B cell (primary cell): ENCODE results near the gene PICK1. TPM values are rescaled to one million over a fixed set of nuclear protein-coding genes. Genes with fewer than 3 reads are reported as not detected.

Experiments used
- ATAC-seq: fragments of 200-7000 bp; cut with Tn5 transposase; one replicate; pipeline ENCODE4 v1.10.0; 2021; ENCODE audit warnings: low read depth, mild to moderate bottlenecking, moderate number of reproducible peaks, moderate library complexity
- CTCF ChIA-PET: fragments of 350-600 bp; sonication (Branson Sonifier 250); formaldehyde crosslinking; loops from one replicate; lab custom pipeline; 2021; ENCODE audit warnings: antibody characterized with exemption, inconsistent platforms; lab: Charles Lee
- POLR2A ChIA-PET: fragments of 350-600 bp; sonication (Branson Sonifier 250); formaldehyde crosslinking; loops from one replicate; lab custom pipeline; 2021; ENCODE audit warnings: antibody characterized with exemption; lab: Charles Lee
- DNase-seq: peaks from one replicate; pipeline ENCODE4 v3.0.0; 2013
- H2AFZ ChIP-seq: 2 replicates; pipeline ENCODE4 v1.6.1; 2012; ENCODE audit warnings: mild to moderate bottlenecking, low read depth, low read length; ENCODE audit not compliant: insufficient read depth, poor library complexity, severe bottlenecking
- H3K27ac ChIP-seq, 2 donors: 1 replicate in 1 of 2; 2 replicates in 1 of 2; pipeline ENCODE4 v1.5.1; 2012 to 2013; ENCODE audit warnings: low read length in 2 of 2, mild to moderate bottlenecking in 2 of 2, moderate library complexity in 1 of 2
- H3K27me3 ChIP-seq, 4 experiments: fragments of 200-600 bp in 1 of 4; sonication (generic) in 1 of 4; replicated peaks in 1 of 4; 1 replicate in 2 of 4; 2 replicates in 2 of 4; pipeline versions ENCODE4 v1.6.1 to v1.7.0; 2013 to 2016; ENCODE audit warnings: low read length in 3 of 4, mild to moderate bottlenecking in 2 of 4, mixed read lengths in 1 of 4, moderate library complexity in 1 of 4; ENCODE audit not compliant: insufficient read depth in 4 of 4, control insufficient read depth in 3 of 4; ENCODE audit errors: control extremely low read depth in 1 of 4
- H3K36me3 ChIP-seq, 2 experiments: replicated peaks in 1 of 2; 1 replicate in 1 of 2; 2 replicates in 1 of 2; pipeline versions ENCODE4 v1.6.1 to v1.7.1; 2013; ENCODE audit warnings: low read length in 1 of 2; ENCODE audit not compliant: insufficient read depth in 2 of 2, control insufficient read depth in 1 of 2; ENCODE audit errors: control extremely low read depth in 1 of 2, extremely low read depth in 1 of 2
- H3K4me1 ChIP-seq, 2 donors: fragments of 200-600 bp in 1 of 2; sonication (generic) in 1 of 2; 1 replicate in 1 of 2; 2 replicates in 1 of 2; pipeline versions ENCODE4 v1.5.1 to v1.6.1; 2013 to 2017; ENCODE audit warnings: low read length in 2 of 2; ENCODE audit not compliant: control insufficient read depth in 2 of 2, insufficient read depth in 2 of 2
- H3K4me2 ChIP-seq: replicated peaks from 2 replicates; pipeline ENCODE3; 2012; ENCODE audit warnings: mild to moderate bottlenecking, low read depth, low read length; ENCODE audit not compliant: poor library complexity, severe bottlenecking
- H3K4me3 ChIP-seq, 5 experiments: fragments of 200-600 bp in 1 of 5; sonication (generic) in 1 of 5; 1 replicate in 3 of 5; 2 replicates in 2 of 5; pipeline versions ENCODE4 v1.5.1 to v1.7.0; 2011 to 2016; ENCODE audit warnings: low read length in 4 of 5, mild to moderate bottlenecking in 4 of 5, low read depth in 2 of 5, control low read depth in 1 of 5, moderate library complexity in 1 of 5; ENCODE audit not compliant: insufficient read depth in 1 of 5; ENCODE audit errors: control extremely low read depth in 1 of 5, extremely low read depth in 1 of 5
- H3K79me2 ChIP-seq: fragments of 200-600 bp; sonication (generic); one replicate; pipeline ENCODE4 v1.6.0; 2016; ENCODE audit warnings: low read length; ENCODE audit not compliant: control insufficient read depth, insufficient read depth
- H3K9ac ChIP-seq: fragments of 200-600 bp; sonication (generic); 2 replicates; pipeline ENCODE4 v1.6.1; 2017; ENCODE audit warnings: mild to moderate bottlenecking, low read length, moderate library complexity
- H3K9me3 ChIP-seq, 3 donors: one replicate each; pipeline versions ENCODE4 v1.6.1 to v1.7.1; 2013; ENCODE audit warnings: low read length in 2 of 3; ENCODE audit not compliant: control insufficient read depth in 2 of 3, insufficient read depth in 1 of 3; ENCODE audit errors: control extremely low read depth in 1 of 3
- H4K20me1 ChIP-seq: 2 replicates; pipeline ENCODE4 v1.6.0; 2012; ENCODE audit warnings: mild to moderate bottlenecking, low read length; ENCODE audit not compliant: insufficient read depth, control insufficient read depth, poor library complexity, severe bottlenecking
- H3K27ac Mint-ChIP-seq: one replicate; pipeline ENCODE4 v1.8.0; 2021; ENCODE audit warnings: mixed read lengths
- H3K27me3 Mint-ChIP-seq: one replicate; pipeline ENCODE4 v1.8.0; 2021; ENCODE audit warnings: mixed read lengths
- H3K4me1 Mint-ChIP-seq: one replicate; pipeline ENCODE4 v1.8.0; 2021; ENCODE audit warnings: mixed read lengths
- H3K4me3 Mint-ChIP-seq: one replicate; pipeline ENCODE4 v1.8.0; 2021; ENCODE audit warnings: mixed read lengths
- H3K9me3 Mint-ChIP-seq: one replicate; pipeline ENCODE4 v1.8.0; 2022; ENCODE audit warnings: mixed read lengths; ENCODE audit not compliant: insufficient read depth
- EZH2 ChIP-seq: IDR thresholded peaks from 2 replicates; pipeline ENCODE4 v1.6.1; 2012; ENCODE audit warnings: borderline replicate concordance, low read depth, mild to moderate bottlenecking, moderate library complexity, low read length; ENCODE audit not compliant: insufficient read depth, poor library complexity, severe bottlenecking
- WGBS: methylation state at CpG from one replicate; pipeline ENCODE4 v1.1.5; 2013; ENCODE audit warnings: missing lambda C conversion rate; ENCODE audit not compliant: insufficient coverage; 5-methylcytosine and 5-hydroxymethylcytosine counted together
- intact Hi-C: fragments of 100-400 bp; cut with micrococcal nuclease; formaldehyde crosslinking; loops from one replicate; pipeline ENCODE4 v1.10.0; 2022
- polyA plus RNA-seq: library from polyadenylated mRNA; depleted of rRNA; stranded (reverse); fragments of >200 nt; gene quantifications from 2 replicates; pipeline ENCODE4 v1.2.3, GENCODE V29; 2012
- total RNA-seq, 2 donors: library from RNA; stranded (reverse); fragments of 120-200 nt in 1 of 2; gene quantifications; 1 replicate in 1 of 2; 2 replicates in 1 of 2; pipeline versions ENCODE4 v1.2.3 to v1.2.4, GENCODE V29; 2013 to 2022
- TF ChIP-seq, protein P1 (sequence below): fragments of 200-600 bp; IDR thresholded peaks from one replicate; pipeline ENCODE4 v1.8.0; 2022; ENCODE audit warnings: antibody characterized with exemption, mild to moderate bottlenecking

Gene PICK1
- total and polyA plus RNA-seq, 2 donors (not counting 1 experiment from before 2014, with no cell fraction given), result 34.2 to 37.4 TPM

DNA sequence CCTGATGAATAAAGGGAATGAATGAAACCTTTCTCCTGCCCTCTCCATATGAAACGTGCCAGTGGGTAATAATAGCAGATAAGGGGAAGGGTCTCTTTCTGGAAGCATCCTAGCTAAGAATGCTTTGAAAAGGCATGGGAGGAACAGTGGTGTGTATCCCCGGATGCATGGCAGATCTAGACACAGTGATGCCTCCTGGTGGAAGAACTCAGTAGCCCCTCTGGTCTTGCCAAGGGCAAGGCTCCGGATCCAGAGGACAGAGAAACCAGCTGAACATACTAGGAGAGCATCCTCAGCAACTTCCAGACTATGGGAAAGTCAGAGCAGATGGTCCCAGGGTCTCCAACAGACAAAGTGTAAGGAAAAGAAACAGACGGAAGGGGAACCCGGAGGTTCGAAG is 46.9 kb downstream of the PICK1 start:
- TF ChIP-seq, protein P1, sequence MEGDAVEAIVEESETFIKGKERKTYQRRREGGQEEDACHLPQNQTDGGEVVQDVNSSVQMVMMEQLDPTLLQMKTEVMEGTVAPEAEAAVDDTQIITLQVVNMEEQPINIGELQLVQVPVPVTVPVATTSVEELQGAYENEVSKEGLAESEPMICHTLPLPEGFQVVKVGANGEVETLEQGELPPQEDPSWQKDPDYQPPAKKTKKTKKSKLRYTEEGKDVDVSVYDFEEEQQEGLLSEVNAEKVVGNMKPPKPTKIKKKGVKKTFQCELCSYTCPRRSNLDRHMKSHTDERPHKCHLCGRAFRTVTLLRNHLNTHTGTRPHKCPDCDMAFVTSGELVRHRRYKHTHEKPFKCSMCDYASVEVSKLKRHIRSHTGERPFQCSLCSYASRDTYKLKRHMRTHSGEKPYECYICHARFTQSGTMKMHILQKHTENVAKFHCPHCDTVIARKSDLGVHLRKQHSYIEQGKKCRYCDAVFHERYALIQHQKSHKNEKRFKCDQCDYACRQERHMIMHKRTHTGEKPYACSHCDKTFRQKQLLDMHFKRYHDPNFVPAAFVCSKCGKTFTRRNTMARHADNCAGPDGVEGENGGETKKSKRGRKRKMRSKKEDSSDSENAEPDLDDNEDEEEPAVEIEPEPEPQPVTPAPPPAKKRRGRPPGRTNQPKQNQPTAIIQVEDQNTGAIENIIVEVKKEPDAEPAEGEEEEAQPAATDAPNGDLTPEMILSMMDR, result no peak
- TF ChIP-seq EZH2, result no peak
- ATAC-seq, result no peak
- Histone ChIP-seq H3K36me3 (no peaks in the 10 kb centered on the region), H3K27me3 (no peaks in the 10 kb centered on the region), H2AFZ (no peak overlapping the region), H3K79me2 (no peaks in the 10 kb centered on the region), H4K20me1 (no peaks in the 10 kb centered on the region), H3K4me2 (no peak overlapping the region), H3K4me3 (no peak overlapping the region), H3K9ac (no peak overlapping the region), H3K27ac (no peak overlapping the region), H3K4me1 (no peaks in the 10 kb centered on the region), H3K9me3 (no peaks in the 10 kb centered on the region)
- Mint-ChIP-seq H3K4me3 (no peak overlapping the region), H3K27me3 (no peaks in the 10 kb centered on the region), H3K4me1 (no peaks in the 10 kb centered on the region), H3K27ac (no peak overlapping the region), H3K9me3 (no peaks in the 10 kb centered on the region)
- 93% methylated on average over 2 of the region's 6 CpGs for WGBS
- ChIA-PET POLR2A (no interaction called here), CTCF (interaction anchor here (1.2 kb wide), 1 partner anchor 52 kb away, joined by 7 read pairs; no protein-coding TSS in a partner anchor)
- no peak for DNase-seq
- intact Hi-C loops, result no loop called here

DNA sequence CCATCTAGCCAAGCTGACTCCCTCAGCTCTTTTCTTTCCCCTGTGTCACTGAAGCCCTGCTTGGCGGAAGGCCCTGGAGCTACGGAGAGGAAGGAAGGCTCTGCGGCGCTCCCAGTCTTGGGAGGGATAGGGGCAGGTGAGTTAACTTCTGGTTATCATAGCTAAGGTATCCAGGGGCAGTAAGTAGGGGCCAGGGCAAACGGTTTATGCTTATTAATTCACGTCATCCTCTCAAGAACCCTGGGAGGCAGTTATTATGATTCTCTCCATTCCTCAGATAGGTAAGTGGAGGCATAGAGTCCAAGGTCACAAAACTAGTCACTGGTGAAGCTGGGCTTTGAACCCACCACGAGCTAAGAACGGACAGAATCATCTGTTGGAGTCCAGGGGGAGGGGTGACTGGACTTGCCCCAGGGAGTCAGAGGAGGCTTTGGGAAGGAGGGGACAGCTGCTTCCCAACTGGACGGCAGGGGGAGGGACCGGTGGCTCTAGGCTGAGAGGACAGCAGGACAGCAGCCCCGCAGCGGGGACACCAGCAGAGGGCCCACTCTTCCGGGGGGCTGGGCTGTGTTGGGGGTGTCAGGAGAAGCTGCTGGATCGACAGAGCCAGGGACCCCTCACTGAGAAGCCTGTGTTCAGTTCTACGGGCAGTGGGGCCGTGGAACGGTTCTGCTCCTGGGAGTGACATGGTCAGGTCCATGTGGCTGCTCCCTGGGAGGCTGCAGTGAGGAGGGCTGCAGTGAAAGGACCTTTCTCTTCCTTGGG is 49.8 kb downstream of the PICK1 start:
- POLR2A ChIA-PET, result no interaction called here
- CTCF ChIA-PET, result no interaction called here
- no peak overlapping the region for H3K4me2 ChIP-seq
- H3K4me1 ChIP-seq, result no peaks in the 10 kb centered on the region
- no peaks in the 10 kb centered on the region for H3K79me2 ChIP-seq
- no peaks in the 10 kb centered on the region for H3K4me1 Mint-ChIP-seq
- intact Hi-C loops, result no loop called here
- DNase-seq, result no peak
- H3K9me3 Mint-ChIP-seq, result no peaks in the 10 kb centered on the region
- peaks cover 0 to 7% (median 0%) of the 10 kb centered on the region in 3 donors for H3K9me3 ChIP-seq
- no peak for TF ChIP-seq EZH2
- TF ChIP-seq, protein P1, result no peak
- H3K4me3 Mint-ChIP-seq, result no peak overlapping the region
- no peaks in the 10 kb centered on the region for H3K27me3 Mint-ChIP-seq
- no peak for ATAC-seq
- no peaks in the 10 kb centered on the region for H3K27me3 ChIP-seq
- H3K27ac ChIP-seq, result no peak overlapping the region
- no peaks in the 10 kb centered on the region for H4K20me1 ChIP-seq
- no peak overlapping the region for H3K4me3 ChIP-seq
- no peak overlapping the region for H3K27ac Mint-ChIP-seq
- H2AFZ ChIP-seq, result no peak overlapping the region
- no peak overlapping the region for H3K9ac ChIP-seq
- H3K36me3 ChIP-seq, result no peaks in the 10 kb centered on the region
- WGBS, result 93% methylated on average over 15 of the region's 17 CpGs
